H1 (cell line): ENCODE measurements around the gene SPATA6L.

ENCODE experiments used
- JUND ChIP-seq: IDR thresholded peaks from 2 replicates; pipeline ENCODE4 v1.6.1; 2011; ENCODE audit warnings: mild to moderate bottlenecking, improper control_type of control experiment, low read length
- TF ChIP-seq, protein P1 (sequence below), 3 experiments: IDR thresholded peaks; 1 replicate in 2 of 3; 2 replicates in 1 of 3; pipeline versions ENCODE4 v1.5.1 to v1.6.1; 2011; ENCODE audit warnings: low read length in 3 of 3, mild to moderate bottlenecking in 3 of 3, inconsistent platforms in 2 of 3, low read depth in 1 of 3, moderate library complexity in 1 of 3; ENCODE audit not compliant: insufficient read depth in 1 of 3; ENCODE audit errors: control extremely low read depth in 1 of 3

DNA sequence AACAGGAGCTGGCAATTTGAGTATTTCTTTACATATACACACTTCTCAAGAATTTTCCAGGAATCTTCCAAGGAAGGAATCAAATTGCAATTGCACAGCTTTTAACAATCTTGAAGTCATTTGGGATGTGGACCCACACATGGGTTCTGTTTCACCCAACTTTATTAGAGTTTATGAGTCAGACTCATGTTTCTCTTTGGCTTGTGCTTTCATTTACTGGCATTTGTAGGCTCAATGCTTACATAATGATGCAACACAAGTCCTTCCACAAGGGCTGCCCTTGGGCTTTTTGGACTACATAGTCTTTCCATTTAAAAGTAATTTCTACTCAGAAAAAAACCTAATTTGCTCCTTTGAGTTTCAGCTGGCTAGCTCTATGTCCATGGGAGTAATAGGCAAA lies 8.5 kb upstream of the SPATA6L start:
- TF ChIP-seq JUND = no peak
- TF ChIP-seq, protein P1, sequence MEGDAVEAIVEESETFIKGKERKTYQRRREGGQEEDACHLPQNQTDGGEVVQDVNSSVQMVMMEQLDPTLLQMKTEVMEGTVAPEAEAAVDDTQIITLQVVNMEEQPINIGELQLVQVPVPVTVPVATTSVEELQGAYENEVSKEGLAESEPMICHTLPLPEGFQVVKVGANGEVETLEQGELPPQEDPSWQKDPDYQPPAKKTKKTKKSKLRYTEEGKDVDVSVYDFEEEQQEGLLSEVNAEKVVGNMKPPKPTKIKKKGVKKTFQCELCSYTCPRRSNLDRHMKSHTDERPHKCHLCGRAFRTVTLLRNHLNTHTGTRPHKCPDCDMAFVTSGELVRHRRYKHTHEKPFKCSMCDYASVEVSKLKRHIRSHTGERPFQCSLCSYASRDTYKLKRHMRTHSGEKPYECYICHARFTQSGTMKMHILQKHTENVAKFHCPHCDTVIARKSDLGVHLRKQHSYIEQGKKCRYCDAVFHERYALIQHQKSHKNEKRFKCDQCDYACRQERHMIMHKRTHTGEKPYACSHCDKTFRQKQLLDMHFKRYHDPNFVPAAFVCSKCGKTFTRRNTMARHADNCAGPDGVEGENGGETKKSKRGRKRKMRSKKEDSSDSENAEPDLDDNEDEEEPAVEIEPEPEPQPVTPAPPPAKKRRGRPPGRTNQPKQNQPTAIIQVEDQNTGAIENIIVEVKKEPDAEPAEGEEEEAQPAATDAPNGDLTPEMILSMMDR (IDR thresholded peaks at IDR 0.05; ENCODE audit: control extremely low read depth in 1 of 3, insufficient read depth in 1 of 3, low read depth in 1 of 3, low read length in 3 of 3) = no peak
